GM12801 (cell line): Measurements from ENCODE around the gene RPTOR.

Experiments used
- TF ChIP-seq, protein P1 (sequence below): IDR thresholded peaks from one replicate; pipeline ENCODE4 v1.5.1; 2011; ENCODE audit warnings: control low read depth; ENCODE audit not compliant: insufficient read length; ENCODE audit errors: extremely low read depth

RPTOR gene

DNA sequence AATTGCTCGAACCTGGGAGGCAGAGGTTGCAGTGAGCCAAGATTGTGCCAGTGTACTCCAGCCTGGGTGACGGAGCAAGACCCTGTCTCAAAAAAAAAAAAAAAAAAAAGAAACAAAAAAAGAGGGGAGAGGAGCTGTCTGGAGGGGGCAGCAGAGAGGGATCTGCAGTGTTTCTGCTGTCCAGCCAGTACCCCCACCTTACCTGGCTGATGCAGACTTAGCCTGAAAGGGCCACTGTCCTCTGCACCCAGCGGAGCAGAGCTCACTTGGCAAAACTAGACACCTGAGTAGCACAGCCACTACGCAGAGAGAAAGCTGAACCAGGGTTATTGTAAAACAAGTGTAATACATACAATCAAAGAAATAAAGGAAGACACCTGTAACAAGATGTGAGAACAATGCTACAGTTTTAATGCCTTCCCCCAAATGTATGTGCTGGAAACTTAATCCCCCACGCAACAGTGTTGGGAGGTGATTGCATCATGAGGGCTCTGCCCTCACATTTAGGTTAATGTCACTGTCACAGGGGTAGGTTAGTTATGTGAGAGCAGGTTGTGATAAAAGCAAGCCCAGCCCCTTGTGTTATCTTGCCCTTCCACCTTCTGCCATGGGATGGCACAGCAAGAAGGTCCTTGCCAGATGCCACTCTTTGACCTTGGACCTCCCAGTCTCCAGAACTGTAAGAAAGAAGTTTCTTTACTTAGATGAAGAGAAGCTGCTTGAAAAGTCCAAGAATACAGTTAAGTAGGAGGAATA, 211.2 kb downstream of the RPTOR start:
- TF ChIP-seq, protein P1, sequence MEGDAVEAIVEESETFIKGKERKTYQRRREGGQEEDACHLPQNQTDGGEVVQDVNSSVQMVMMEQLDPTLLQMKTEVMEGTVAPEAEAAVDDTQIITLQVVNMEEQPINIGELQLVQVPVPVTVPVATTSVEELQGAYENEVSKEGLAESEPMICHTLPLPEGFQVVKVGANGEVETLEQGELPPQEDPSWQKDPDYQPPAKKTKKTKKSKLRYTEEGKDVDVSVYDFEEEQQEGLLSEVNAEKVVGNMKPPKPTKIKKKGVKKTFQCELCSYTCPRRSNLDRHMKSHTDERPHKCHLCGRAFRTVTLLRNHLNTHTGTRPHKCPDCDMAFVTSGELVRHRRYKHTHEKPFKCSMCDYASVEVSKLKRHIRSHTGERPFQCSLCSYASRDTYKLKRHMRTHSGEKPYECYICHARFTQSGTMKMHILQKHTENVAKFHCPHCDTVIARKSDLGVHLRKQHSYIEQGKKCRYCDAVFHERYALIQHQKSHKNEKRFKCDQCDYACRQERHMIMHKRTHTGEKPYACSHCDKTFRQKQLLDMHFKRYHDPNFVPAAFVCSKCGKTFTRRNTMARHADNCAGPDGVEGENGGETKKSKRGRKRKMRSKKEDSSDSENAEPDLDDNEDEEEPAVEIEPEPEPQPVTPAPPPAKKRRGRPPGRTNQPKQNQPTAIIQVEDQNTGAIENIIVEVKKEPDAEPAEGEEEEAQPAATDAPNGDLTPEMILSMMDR, result no peak

DNA sequence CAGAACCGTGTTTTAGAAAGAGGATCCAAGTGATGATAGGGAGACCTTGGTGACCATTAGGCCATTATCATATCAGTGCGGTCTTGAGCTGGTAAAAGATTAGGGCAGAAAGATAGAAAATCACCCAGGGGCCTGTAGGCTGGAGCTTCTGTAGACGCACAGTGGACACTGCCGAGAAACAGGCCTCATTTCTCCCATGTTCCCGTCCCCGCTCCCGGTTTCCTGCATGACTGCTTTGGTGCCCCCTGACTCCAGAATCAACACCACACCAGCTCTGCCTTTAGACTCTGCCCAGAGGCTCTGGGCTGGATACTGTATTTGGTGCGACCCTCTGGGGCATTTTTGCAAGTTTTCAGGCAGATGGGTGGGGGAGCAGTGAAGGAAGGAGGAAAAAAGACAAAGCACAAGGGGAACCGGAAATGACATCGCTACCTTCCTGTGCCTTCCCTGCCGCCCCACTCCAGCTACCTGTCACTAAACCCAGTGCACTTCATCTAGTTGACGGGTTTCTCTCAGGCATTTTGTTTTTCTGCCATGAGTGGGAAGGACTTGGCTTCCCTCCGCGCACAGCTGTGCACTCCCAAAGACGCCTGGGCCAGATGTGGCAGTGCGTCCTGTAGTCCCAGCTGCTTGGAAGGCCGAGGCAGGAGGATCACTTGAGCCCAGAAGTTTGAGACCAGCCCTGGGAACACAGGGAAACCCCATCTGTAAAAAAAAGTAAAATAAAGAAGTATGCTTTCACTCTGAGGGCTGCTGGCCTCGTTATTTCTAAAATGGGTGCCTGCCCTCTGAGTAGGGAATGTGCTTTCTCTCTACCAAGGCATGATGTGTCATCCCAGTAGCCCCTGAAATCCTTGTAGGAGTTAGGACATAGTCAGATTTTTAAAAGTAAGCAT, 214.1 kb downstream of the RPTOR start:
- TF ChIP-seq, protein P1, result no peak

DNA sequence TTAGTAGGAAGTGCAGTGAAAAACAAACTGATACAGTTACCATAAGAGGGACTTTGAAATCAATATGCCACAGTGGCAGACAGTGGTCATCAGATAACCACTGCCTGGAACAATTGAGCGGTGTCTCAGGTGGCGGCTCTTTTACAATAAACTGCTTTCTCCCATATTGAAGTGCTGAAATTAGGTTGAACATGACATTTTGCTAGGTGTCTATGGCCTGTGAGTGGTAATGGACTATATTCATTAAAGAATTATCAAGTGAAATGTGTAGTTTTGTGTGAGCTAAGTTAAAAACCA, 214.7 kb downstream of the RPTOR start:
- TF ChIP-seq, protein P1, result no peak

DNA sequence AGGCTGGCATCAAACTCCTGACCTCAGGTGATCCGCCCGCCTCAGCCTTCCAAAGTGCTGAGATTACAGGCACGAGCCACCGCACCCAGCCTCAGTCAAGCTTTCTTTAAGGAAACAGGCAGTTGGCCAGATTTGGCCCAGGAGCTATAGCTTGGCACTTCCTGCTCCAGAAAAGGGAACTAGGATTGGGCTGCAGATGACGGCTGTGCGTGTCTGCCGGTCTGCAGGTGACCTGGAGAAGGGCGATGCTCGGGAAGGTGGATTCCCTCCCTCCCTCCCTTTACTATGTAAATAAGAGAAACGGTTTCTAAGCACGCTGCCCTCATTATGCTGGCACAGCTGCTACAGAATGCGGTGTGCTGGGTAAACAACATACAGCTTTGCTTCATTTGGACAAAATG, 215.9 kb downstream of the RPTOR start:
- TF ChIP-seq, protein P1, result no peak

DNA sequence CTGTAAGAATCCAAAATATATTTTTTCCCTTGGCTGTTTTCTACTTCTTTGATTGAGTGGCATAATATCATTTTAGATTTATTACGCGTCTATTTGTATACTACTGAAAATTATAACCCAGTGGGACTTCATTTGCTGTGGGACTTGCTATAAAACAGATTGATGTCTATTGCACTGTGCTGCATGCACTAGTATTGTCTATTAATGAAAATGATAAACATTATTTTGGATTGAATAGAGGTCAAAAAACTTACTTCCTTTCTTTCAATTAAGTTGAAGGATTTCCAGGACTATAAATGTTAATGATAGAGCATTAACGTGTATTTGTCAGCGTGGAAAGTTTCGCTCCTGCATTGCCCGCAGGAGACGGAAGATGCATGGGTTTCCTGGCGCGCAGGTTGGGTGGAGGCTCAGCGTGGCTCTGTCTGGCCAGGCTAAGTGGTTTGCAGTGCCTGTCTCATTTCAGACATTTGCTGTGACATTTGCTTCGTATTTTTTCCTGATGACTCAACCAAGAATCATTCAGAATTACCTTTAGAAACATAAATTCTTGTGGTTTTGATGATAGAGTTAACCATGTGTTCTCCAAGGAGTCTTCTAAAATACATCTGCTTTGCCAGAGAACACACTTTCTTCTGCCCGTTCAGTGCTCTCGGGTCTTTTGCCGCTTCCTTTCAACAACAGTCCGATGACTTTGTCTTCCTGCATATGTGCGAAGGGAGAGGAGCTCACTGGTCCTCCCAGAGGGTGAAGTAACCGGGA, 216.7 kb downstream of the RPTOR start:
- TF ChIP-seq, protein P1, result no peak

DNA sequence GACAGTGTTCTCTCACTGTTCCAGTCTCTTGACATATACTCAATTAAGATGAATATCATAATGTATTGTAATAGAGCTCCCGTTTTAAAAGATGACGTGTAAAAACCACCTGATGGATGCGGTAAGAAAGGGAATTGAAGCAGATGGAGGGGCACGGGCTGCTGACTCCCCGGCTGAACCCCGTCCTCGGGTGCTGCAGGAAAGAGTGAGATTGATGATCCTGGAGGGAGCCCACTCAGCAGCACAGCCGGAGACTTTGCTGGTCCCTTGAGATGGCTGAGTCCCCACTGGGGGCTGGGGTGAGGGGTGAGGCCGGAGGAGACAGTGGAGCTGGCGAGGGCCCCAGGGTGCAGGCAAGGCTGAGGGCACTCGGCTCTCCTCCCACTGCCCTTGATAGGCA, 217.4 kb downstream of the RPTOR start:
- TF ChIP-seq, protein P1, result no peak

DNA sequence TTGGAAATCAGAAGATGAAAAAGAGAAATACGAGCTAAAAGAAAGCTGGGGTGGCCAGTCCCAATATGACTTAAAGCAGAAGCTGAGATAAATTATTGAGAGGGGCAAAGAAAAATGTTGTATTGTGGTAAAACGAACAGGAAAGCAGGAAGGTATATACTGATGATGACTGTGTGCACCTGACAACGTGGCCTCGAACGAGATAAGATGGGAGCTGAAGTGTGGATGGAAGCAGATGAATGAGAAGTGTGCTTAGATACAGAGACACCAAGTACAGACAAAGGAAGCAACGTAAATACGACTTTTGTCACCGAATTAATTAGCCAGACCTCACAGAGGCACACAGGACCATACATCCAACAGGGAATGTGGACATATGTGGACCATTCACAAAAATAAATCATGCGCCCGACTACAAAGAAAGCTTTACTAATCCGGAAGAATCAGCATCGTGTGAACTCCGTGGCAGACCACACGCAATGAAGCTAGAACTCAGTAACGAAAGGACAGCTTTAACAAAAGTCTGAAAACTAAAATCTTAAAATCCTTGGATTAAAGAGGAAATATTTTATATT, 218.7 kb downstream of the RPTOR start:
- TF ChIP-seq, protein P1, result no peak
